H1 (cell line): ENCODE results near the gene IFIT2. TPM values are rescaled to one million over a fixed set of nuclear protein-coding genes. Genes with fewer than 3 reads are reported as not detected.

Experiments
- EP300 ChIP-seq, 2 experiments: IDR thresholded peaks; 1 replicate in 1 of 2; 2 replicates in 1 of 2; pipeline ENCODE4 v1.6.1; 2011 to 2012; ENCODE audit warnings: low read depth in 2 of 2, low read length in 2 of 2, mild to moderate bottlenecking in 2 of 2, borderline replicate concordance in 1 of 2, inconsistent platforms in 1 of 2, moderate library complexity in 1 of 2
- polyA plus RNA-seq, 7 experiments: library from polyadenylated mRNA; depleted of rRNA in 3 of 7; stranded (reverse) in 5 of 7; unstranded in 2 of 7; fragments of >200 nt in 5 of 7; fragments of 200-250 nt in 2 of 7; gene quantifications; 1 replicate in 5 of 7; 2 replicates in 1 of 7; 4 replicates in 1 of 7; pipeline versions ENCODE4 v1.2.1 to v1.2.3, GENCODE V29; 2011 to 2013; ENCODE audit warnings: missing spikeins in 2 of 7, mixed read lengths in 2 of 7
- total RNA-seq: library from RNA; stranded (reverse); fragmentation: NEBNext Ultra II Directional; extraction: Animal tissue kit (Norgen Biotek cat#: 25700); gene quantifications from 2 replicates; pipeline ENCODE4 v1.2.1, GENCODE V29; 2021

The IFIT2 gene
- total and polyA plus RNA-seq, 2 of the 8 experiments (the other 6 are each of a cell fraction or from before 2014, with no cell fraction given) = 0.03 to 0.35 TPM

DNA sequence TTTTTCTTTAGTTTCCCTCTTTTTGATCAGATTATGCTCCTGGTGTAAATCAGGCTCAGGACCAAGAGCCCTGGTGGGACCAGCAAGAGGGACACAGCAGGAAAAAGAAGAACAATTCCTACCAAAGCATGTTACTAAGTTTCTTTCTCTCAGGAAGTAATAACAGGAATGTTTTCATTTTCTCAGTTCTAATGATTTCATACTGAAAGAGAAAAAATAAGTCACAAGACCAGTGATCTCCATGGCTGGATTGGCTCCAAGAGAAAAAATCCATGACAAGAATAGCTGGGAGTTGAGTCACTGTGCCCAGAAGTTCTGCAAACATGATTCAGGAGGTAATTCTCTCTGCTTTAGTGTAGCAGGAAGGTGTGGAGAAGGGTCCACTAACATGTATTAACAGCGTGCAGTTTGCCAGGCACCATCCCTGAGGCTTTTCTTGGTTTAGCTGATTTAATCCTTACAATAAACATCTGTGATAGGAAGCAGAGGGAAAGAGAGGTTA lies 23.8 kb upstream of the IFIT2 start (continued):
- no peak for TF ChIP-seq EP300 (IDR thresholded peaks at IDR 0.05; ENCODE audit: borderline replicate concordance in 1 of 2, low read depth in 2 of 2, low read length in 2 of 2)
